NCI-H187 (cell line): ENCODE results near the gene SV2C.
"Not testable (repeated sequence)": the region's sequence is repeated elsewhere in the genome, so short reads cannot be mapped to it uniquely, and the experiment has no call there.

Experiments used
- DNase-seq, 2 experiments: peaks; one replicate each; lab custom pipeline; 2025; lab: John Stamatoyannopoulos, UW

SV2C gene

GRCh38 chr5:76199336-76200318 is 116.4 kb downstream of the SV2C start:
- DNase-seq = no peak

GRCh38 chr5:76202182-76202581 is 119.0 kb downstream of the SV2C start:
- no peak for DNase-seq

- DNase-seq = no peak
Observed at GRCh38 chr5:76204191-76204590, 121.0 kb downstream of the SV2C start.

- DNase-seq = no peak
Observed at GRCh38 chr5:76204713-76205112, 121.5 kb downstream of the SV2C start.

- DNase-seq = no peak
Observed at GRCh38 chr5:76207120-76207519, 123.9 kb downstream of the SV2C start.

- no peak for DNase-seq
Observed at GRCh38 chr5:76209297-76209696, 126.1 kb downstream of the SV2C start.

- DNase-seq = no peak
Observed at GRCh38 chr5:76210946-76211345, 127.8 kb downstream of the SV2C start.

GRCh38 chr5:76213858-76214257 is 130.7 kb downstream of the SV2C start:
- no peak for DNase-seq

- DNase-seq = no peak
Observed at GRCh38 chr5:76216748-76217147, 133.6 kb downstream of the SV2C start.

GRCh38 chr5:76219636-76220035 is 136.5 kb downstream of the SV2C start:
- DNase-seq = no peak

- no peak for DNase-seq
Observed at GRCh38 chr5:76221311-76221710, 138.1 kb downstream of the SV2C start.

- no peak for DNase-seq
Observed at GRCh38 chr5:76222318-76222717, 139.1 kb downstream of the SV2C start.

- no peak for DNase-seq
Observed at GRCh38 chr5:76223696-76224095, 140.5 kb downstream of the SV2C start.

GRCh38 chr5:76224898-76225297 is 141.7 kb downstream of the SV2C start:
- DNase-seq = no peak

GRCh38 chr5:76225336-76225735 is 142.2 kb downstream of the SV2C start:
- DNase-seq = no peak

- no peak for DNase-seq
Observed at GRCh38 chr5:76229900-76230299, 146.7 kb downstream of the SV2C start.

GRCh38 chr5:76230711-76231285 is 147.6 kb downstream of the SV2C start:
- no peak for DNase-seq

GRCh38 chr5:76234665-76235064 is 151.5 kb downstream of the SV2C start:
- no peak for DNase-seq

GRCh38 chr5:76236684-76237083 is 153.5 kb downstream of the SV2C start:
- DNase-seq = no peak

GRCh38 chr5:76240336-76240735 is 157.2 kb downstream of the SV2C start:
- no peak for DNase-seq

GRCh38 chr5:76242155-76242554 is 159.0 kb downstream of the SV2C start:
- DNase-seq = not testable (repeated sequence)

- DNase-seq = no peak
Observed at GRCh38 chr5:76245590-76245989, 162.4 kb downstream of the SV2C start.

- DNase-seq = no peak
Observed at GRCh38 chr5:76249621-76250020, 166.4 kb downstream of the SV2C start.
